HG03575 (cell line): ENCODE data around the gene OSTM1.

Source experiments
- ATAC-seq: cut with Tn5 transposase; IDR thresholded peaks from one replicate; pipeline ENCODE4 v1.9.1; 2021; ENCODE audit not compliant: unreplicated experiment, insufficient number of reproducible peaks, low FRiP score; ENCODE audit errors: extremely low read depth

OSTM1 gene

GRCh38 chr6:108106261-108106660 is 31.7 kb upstream of the OSTM1 start:
- ATAC-seq, result no peak

- no peak for ATAC-seq
Measured at GRCh38 chr6:108105571-108105970, 31.0 kb upstream of the OSTM1 start.

DNA sequence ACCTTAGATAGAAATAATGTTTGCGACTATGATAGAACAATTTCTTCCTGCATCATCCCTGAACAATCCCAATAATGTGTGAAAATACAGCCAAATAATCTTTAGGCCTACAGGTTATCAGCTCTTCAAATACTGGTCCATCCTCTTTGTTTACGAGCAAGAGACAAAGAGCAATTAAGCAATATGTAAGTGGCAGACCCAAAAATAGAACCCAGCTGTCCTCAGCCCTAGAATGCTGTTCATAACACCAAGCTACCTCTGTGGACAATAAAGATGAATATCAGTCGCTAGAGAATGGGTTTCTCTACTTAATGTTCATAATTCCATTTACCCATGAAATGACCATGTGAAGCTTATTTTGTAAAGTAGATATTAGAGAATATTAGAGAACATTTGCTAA is 28.4 kb upstream of the OSTM1 start:
- no peak for ATAC-seq

GRCh38 chr6:108100003-108100402 is 25.5 kb upstream of the OSTM1 start:
- ATAC-seq, result no peak

DNA sequence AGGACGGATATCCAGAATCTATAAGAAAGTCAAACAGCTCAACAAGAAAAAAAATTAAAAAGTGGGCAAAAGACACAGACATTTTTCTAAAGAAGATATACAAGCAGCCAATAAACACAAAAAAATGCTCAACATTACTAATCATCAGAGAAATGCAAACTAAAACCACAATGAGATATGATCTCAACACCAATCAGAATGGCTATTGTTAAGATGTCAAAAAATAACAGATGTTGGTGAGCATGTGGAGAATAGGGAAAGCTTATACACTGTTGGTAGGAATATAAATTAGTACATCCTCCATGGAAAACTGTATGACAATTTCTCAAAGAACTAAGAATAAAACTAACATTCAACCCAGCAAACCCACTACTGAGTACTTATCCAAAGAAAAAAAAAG is 23.3 kb upstream of the OSTM1 start:
- no peak for ATAC-seq

DNA sequence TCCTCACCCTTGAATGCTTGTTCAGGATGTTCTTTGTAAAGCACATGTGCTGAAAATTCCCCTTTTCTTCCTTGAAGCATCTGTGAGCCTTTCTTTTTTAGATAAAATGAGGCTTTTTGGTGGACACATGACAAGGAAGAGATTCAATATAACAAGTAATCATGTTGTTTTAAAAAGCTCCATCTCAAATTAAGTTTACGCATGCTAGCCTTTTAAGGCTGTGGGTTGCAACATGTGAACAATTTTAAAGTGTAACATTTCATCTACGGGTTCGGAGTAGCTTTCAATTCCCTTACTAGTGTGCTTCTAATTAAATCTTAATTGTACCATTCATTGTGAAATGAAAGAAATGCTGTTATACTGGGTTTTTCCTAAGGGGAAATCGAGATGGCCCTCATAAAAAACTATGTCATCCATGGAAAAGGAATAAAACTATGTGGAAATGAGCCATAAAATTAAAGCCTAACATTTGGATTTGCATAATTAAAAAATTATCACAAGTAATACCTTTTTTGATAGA is 19.3 kb upstream of the OSTM1 start:
- no peak for ATAC-seq

DNA sequence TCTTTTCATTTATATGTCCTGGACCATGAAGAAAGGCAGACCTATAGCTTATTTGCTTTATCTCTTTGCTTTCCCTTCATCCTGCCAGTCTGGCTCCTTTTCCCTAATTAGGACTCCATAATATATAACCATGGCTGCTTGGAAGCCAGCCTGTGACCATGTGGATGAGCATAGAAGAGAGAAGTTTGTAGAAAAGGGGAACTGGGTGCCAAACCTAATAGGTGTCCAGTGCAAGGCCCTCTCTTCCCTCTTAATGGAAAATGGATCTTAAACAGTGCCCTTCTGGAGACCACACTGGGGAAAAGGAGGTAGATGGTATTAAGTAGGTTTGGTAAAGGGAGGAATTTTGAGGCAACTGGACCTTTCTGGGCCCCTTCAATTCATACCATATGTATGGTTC is 16.7 kb upstream of the OSTM1 start:
- no peak for ATAC-seq

DNA sequence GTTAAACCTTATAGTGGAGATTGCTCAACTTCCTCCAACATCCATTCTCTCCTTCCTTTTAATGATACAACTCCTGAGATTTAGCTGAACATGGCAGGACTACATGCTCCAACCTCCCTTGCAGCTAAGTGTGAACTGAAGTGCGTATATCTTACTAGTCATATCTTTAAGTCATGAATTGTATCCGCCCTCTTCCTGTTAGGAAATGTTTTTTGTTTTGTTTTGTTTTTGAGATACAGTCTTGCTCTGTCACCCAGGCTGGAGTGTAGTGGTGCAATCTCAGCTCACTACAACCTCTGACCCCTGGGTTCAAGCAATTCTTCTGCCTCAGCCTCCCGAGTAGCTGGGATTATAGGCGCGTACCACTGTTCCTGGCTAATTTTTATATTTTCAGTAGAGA is 8.8 kb upstream of the OSTM1 start:
- ATAC-seq, result no peak

DNA sequence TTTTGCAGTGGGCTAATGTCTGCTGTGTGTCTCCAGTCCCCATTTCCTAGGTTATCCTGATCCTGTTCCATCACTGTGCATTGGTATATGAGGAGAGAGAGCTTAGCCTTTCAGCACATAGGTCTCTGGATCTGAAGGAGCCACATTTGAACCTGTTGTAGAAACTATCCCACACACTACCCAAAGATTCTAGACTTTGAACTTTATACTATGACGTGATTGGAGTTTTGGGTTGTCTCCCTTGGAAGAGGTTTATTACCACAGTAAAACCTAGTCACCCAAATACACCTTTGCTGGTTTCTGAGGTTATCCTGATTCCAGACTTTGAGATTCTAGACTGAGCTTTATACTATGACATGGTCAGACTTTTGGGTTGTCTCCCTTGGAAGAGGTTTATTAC is 8.0 kb upstream of the OSTM1 start:
- no peak for ATAC-seq

- ATAC-seq, result no peak
Measured at GRCh38 chr6:108080010-108080780, 5.7 kb upstream of the OSTM1 start.

GRCh38 chr6:108078191-108078590 is 3.6 kb upstream of the OSTM1 start:
- ATAC-seq, result no peak

DNA sequence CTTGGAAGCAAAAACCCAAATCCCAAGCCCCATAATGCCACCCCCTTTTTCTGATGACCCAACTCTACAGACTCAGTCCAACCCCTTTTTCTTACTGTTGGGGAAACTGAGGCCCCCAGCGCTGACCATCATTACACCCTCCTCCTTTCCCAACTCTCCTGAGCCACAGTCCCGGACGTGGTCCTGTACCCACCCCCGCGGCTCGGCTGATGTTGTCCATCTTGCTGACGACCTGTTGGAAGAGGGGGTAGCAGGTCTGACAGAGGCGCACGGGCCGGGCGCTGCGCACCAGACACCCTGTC is 533 bp downstream of the OSTM1 start:
- ATAC-seq, result no peak

- ATAC-seq, result no peak
Measured at GRCh38 chr6:108071736-108072276, 2.7 kb downstream of the OSTM1 start.

GRCh38 chr6:108068618-108069017 is 5.9 kb downstream of the OSTM1 start:
- no peak for ATAC-seq

DNA sequence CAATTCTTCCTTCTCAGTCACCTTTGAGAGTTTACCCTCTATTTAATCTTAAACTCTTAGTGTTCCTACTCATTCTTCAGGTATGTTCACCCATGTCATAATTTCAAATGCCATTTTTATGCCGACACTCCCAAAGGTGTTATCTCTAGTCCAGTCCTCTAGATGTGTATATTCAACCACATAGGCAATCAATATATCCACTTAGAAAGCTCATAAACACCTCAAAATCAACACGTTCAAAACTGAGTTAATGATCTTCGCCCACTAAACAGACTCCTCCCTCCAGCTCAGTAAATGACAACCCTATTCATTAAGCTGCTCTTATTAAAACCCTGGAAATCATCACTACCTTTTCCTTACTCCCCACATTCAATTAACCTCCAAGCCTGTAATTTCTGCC is 6.4 kb downstream of the OSTM1 start:
- no peak for ATAC-seq

GRCh38 chr6:108052706-108053105 is 21.8 kb downstream of the OSTM1 start:
- ATAC-seq, result no peak

DNA sequence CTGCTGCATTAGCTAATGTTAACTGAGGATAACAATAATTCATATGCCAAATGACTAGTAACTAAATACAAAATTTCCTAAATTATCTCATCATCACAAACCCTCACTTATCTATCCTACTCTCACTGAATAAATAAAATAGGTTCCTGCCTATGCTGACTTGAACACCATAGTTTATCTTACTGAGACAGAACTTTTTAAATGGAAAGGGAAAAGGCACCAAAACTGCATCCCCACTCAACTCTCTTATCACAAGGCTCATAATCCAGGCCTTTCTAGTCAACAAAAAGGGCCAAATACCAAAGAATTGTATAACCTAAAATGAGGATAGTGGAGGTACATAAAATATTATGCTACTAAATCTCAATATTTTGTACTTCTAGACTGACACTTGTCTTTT is 23.1 kb downstream of the OSTM1 start:
- ATAC-seq, result no peak

GRCh38 chr6:108039681-108040080 is 34.9 kb downstream of the OSTM1 start:
- ATAC-seq, result no peak

GRCh38 chr6:108036884-108037283 is 37.7 kb downstream of the OSTM1 start:
- no peak for ATAC-seq

GRCh38 chr6:108031968-108032367 is 42.6 kb downstream of the OSTM1 start:
- no peak for ATAC-seq

- ATAC-seq, result no peak
Measured at GRCh38 chr6:108030211-108030610, 44.3 kb downstream of the OSTM1 start.
